Thoracic aorta (tissue), 2 donors: ENCODE measurements around the gene CACNA1H. TPM values are rescaled to one million over a fixed set of nuclear protein-coding genes. Genes with fewer than 3 reads are reported as not detected.

ENCODE experiments used
- ATAC-seq: fragments of 150-250 bp; one replicate; pipeline ENCODE4 v1.8.0; 2017; ENCODE audit warnings: low read depth; ENCODE audit not compliant: insufficient number of reproducible peaks, low FRiP score
- DNase-seq: peaks from one replicate; pipeline ENCODE4 v3.0.0-alpha.2; 2020; ENCODE audit warnings: low spot score
- H3K27ac ChIP-seq, 2 donors: fragments of 200-600 bp; sonication (generic); 1 replicate in 1 of 2; 2 replicates in 1 of 2; pipeline ENCODE4 v1.5.1; 2016; ENCODE audit warnings: mild to moderate bottlenecking in 2 of 2, moderate library complexity in 2 of 2
- H3K27me3 ChIP-seq: fragments of 200-600 bp; sonication (generic); replicated peaks from 2 replicates; pipeline ENCODE4 v1.6.0; 2016; ENCODE audit warnings: mild to moderate bottlenecking; ENCODE audit not compliant: insufficient read depth
- H3K36me3 ChIP-seq: fragments of 200-600 bp; sonication (generic); one replicate; pipeline ENCODE4 v1.5.1; 2016
- H3K4me1 ChIP-seq, 2 donors: fragments of 200-600 bp; sonication (generic); 1 replicate in 1 of 2; 2 replicates in 1 of 2; pipeline versions ENCODE4 v1.5.1 to v1.6.0; 2016; ENCODE audit warnings: low read depth in 2 of 2, mild to moderate bottlenecking in 1 of 2; ENCODE audit not compliant: control insufficient read depth in 1 of 2
- H3K4me3 ChIP-seq: fragments of 200-600 bp; sonication (generic); 2 replicates; pipeline ENCODE4 v1.5.1; 2016; ENCODE audit warnings: mild to moderate bottlenecking
- H3K9me3 ChIP-seq: fragments of 200-600 bp; sonication (generic); 2 replicates; pipeline ENCODE4 v1.5.1; 2016
- CTCF ChIP-seq: fragments of 200-600 bp; sonication (generic); IDR thresholded peaks from one replicate; pipeline ENCODE4 v1.5.1; 2019; ENCODE audit warnings: antibody characterized with exemption
- total RNA-seq, 2 donors: library from RNA; depleted of rRNA; stranded (reverse); fragments of >200 nt; gene quantifications; one replicate each; pipeline versions ENCODE4 v1.1.0 to v1.2.3, GENCODE V29; 2016

The CACNA1H gene
- total RNA-seq, 2 donors from 2014 or later: 14.7 to 33.0 TPM

- Histone ChIP-seq H3K4me1 (no peaks in the 10 kb centered on the region), H3K36me3 (no peaks in the 10 kb centered on the region), H3K4me3 (no peak overlapping the region), H3K27ac (no peak overlapping the region), H3K9me3 (no peaks in the 10 kb centered on the region), H3K27me3 (no peaks in the 10 kb centered on the region)
- ATAC-seq (no peak), DNase-seq (no peak)
- TF ChIP-seq CTCF: no peak
Observed at GRCh38 chr16:1126586-1126985, 26.3 kb upstream of the CACNA1H start.

GRCh38 chr16:1127101-1127500, 25.8 kb upstream of the CACNA1H start:
- no peak for TF ChIP-seq CTCF
- H3K4me3 ChIP-seq: no peak overlapping the region
- H3K27ac ChIP-seq: no peak overlapping the region
- H3K36me3 ChIP-seq: no peaks in the 10 kb centered on the region
- no peaks in the 10 kb centered on the region for H3K27me3 ChIP-seq
- DNase-seq (no peak), ATAC-seq (no peak)
- H3K9me3 ChIP-seq: no peaks in the 10 kb centered on the region
- H3K4me1 ChIP-seq: no peaks in the 10 kb centered on the region

GRCh38 chr16:1127971-1128715, 24.8 kb upstream of the CACNA1H start:
- Histone ChIP-seq H3K36me3 (no peaks in the 10 kb centered on the region), H3K27me3 (no peaks in the 10 kb centered on the region), H3K4me3 (no peak overlapping the region), H3K4me1 (no peaks in the 10 kb centered on the region), H3K9me3 (no peaks in the 10 kb centered on the region), H3K27ac (no peak overlapping the region)
- ATAC-seq (no peak), DNase-seq (no peak)
- TF ChIP-seq CTCF: no peak

- no peaks in the 10 kb centered on the region for H3K4me1 ChIP-seq
- DNase-seq (no peak), ATAC-seq (no peak)
- H3K9me3 ChIP-seq: no peaks in the 10 kb centered on the region
- no peak overlapping the region for H3K27ac ChIP-seq
- H3K4me3 ChIP-seq: no peak overlapping the region
- TF ChIP-seq CTCF: no peak
- H3K36me3 ChIP-seq: no peaks in the 10 kb centered on the region
- H3K27me3 ChIP-seq: no peaks in the 10 kb centered on the region
Observed at GRCh38 chr16:1129106-1129960, 23.6 kb upstream of the CACNA1H start.

GRCh38 chr16:1130382-1130781, 22.5 kb upstream of the CACNA1H start:
- no peak overlapping the region for H3K27ac ChIP-seq
- no peak overlapping the region for H3K4me3 ChIP-seq
- H3K36me3 ChIP-seq: no peaks in the 10 kb centered on the region
- DNase-seq (no peak), ATAC-seq (no peak)
- no peaks in the 10 kb centered on the region for H3K27me3 ChIP-seq
- no peaks in the 10 kb centered on the region for H3K4me1 ChIP-seq
- no peak for TF ChIP-seq CTCF
- H3K9me3 ChIP-seq: no peaks in the 10 kb centered on the region
